ENCODE data around the gene BRINP2.

BRINP2 gene

GRCh38 chr1:177309880-177310279, 139.1 kb downstream of the BRINP2 start:
- Histone ChIP-seq H3K23ac (ENCODE audit: low read length in 2 of 2) (no peak overlapping the region), H4K91ac (ENCODE audit: low read length) (no peak overlapping the region), H3K14ac (ENCODE audit: low read length in 2 of 2) (no peak overlapping the region), H3K9ac (ENCODE audit: low read length) (no peak overlapping the region), H2BK5ac (ENCODE audit: low read depth, low read length, poor library complexity, severe bottlenecking) (no peak overlapping the region), H2BK15ac (ENCODE audit: low read depth, poor library complexity, severe bottlenecking) (no peak overlapping the region), H3K4me1 (ENCODE audit: control insufficient read depth, insufficient read depth, low read depth, low read length) (no peaks in the 10 kb centered on the region), H3K4ac (ENCODE audit: low read depth in 1 of 2, low read length in 2 of 2) (no peak overlapping the region), H3K18ac (ENCODE audit: low read depth in 1 of 2, low read length in 2 of 2) (no peak overlapping the region), H2BK12ac (ENCODE audit: low read length in 2 of 2) (no peak overlapping the region), H2AK5ac (ENCODE audit: low read length, severe bottlenecking) (no peak overlapping the region), H3K9me3 (ENCODE audit: control insufficient read depth, low read length) (no peaks in the 10 kb centered on the region), H3K4me3 (ENCODE audit: insufficient read depth in 1 of 2, low read depth in 1 of 2, low read length in 2 of 2) (no peak overlapping the region), H4K8ac (ENCODE audit: low read length) (no peak overlapping the region), H3K4me2 (ENCODE audit: low read length, poor library complexity, severe bottlenecking) (no peak overlapping the region), H3K27me3 (ENCODE audit: control insufficient read depth in 1 of 2, insufficient read depth in 1 of 2, low read length in 2 of 2) (no peaks in the 10 kb centered on the region), H3K36me3 (ENCODE audit: control insufficient read depth in 1 of 2, insufficient read depth in 2 of 2, low read depth in 1 of 2, low read length in 2 of 2) (no peaks in the 10 kb centered on the region), H3K27ac (ENCODE audit: low read length, poor library complexity, severe bottlenecking) (no peak overlapping the region), H2BK120ac (ENCODE audit: low read depth, low read length) (no peak overlapping the region), H3K79me1 (replicated peaks; ENCODE audit: low read length, poor library complexity, severe bottlenecking) (no peaks in the 10 kb centered on the region), H2AFZ (ENCODE audit: low read depth, low read length) (no peak overlapping the region)
- WGBS = 97% methylated on average over 1 of the region's 2 CpGs
- DNase-seq = no peak

DNA sequence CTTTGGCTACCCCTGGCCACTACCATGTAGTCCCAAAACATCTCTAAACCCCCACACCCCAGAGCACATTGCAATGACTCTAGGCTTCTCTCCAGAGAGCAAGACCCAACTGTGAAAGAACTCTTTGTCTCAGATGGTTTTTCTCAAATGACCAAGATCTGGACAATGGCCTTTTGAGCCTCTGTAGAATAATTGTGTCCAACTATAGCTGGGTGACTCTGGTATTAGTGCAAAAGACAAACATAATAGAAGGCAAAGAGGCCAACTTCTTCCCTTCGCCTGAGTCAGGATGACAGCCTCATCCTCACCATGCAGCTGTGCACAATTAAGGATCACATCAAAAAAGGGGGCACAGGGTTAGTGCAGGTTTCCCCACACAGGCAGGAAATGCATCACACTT, 139.6 kb downstream of the BRINP2 start:
- Histone ChIP-seq H2AK5ac (ENCODE audit: low read length, severe bottlenecking) (no peak overlapping the region), H2BK12ac (ENCODE audit: low read length in 2 of 2) (no peak overlapping the region), H3K14ac (ENCODE audit: low read length in 2 of 2) (no peak overlapping the region), H2BK5ac (ENCODE audit: low read depth, low read length, poor library complexity, severe bottlenecking) (no peak overlapping the region), H3K4me3 (ENCODE audit: insufficient read depth in 1 of 2, low read depth in 1 of 2, low read length in 2 of 2) (no peak overlapping the region), H2BK15ac (ENCODE audit: low read depth, poor library complexity, severe bottlenecking) (no peak overlapping the region), H3K27ac (ENCODE audit: low read length, poor library complexity, severe bottlenecking) (no peak overlapping the region), H3K4me1 (ENCODE audit: control insufficient read depth, insufficient read depth, low read depth, low read length) (no peaks in the 10 kb centered on the region), H4K8ac (ENCODE audit: low read length) (peak overlapping the region; percentile 31), H3K4ac (ENCODE audit: low read depth in 1 of 2, low read length in 2 of 2) (no peak overlapping the region), H3K79me1 (replicated peaks; ENCODE audit: low read length, poor library complexity, severe bottlenecking) (no peaks in the 10 kb centered on the region), H3K18ac (ENCODE audit: low read depth in 1 of 2, low read length in 2 of 2) (no peak overlapping the region), H2BK120ac (ENCODE audit: low read depth, low read length) (no peak overlapping the region), H3K9me3 (ENCODE audit: control insufficient read depth, low read length) (no peaks in the 10 kb centered on the region), H3K23ac (ENCODE audit: low read length in 2 of 2) (no peak overlapping the region), H3K9ac (ENCODE audit: low read length) (no peak overlapping the region), H2AFZ (ENCODE audit: low read depth, low read length) (no peak overlapping the region), H3K36me3 (ENCODE audit: control insufficient read depth in 1 of 2, insufficient read depth in 2 of 2, low read depth in 1 of 2, low read length in 2 of 2) (no peaks in the 10 kb centered on the region), H3K4me2 (ENCODE audit: low read length, poor library complexity, severe bottlenecking) (no peak overlapping the region), H3K27me3 (ENCODE audit: control insufficient read depth in 1 of 2, insufficient read depth in 1 of 2, low read length in 2 of 2) (no peaks in the 10 kb centered on the region), H4K91ac (ENCODE audit: low read length) (no peak overlapping the region)
- no peak for DNase-seq
- 87% methylated on average over 1 of the region's 1 CpG for WGBS

DNA sequence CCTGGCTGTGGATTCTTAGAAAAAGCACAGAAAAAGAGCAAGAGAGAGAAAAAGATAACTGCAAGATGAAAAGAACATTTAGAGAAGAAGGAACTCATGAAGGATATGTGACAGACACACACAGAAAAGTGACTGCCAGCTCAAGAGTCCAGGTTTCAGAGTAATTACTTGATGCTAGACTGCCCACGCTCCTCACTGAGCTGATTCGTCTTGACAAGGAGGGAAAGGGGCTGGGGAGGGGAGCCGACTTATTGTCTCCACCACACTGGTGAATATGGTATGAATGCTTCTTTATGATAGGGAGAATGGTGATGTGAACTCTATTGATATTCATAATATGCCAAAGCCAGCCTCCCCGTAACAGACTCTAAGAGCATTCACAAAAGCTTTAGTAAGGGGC, 140.4 kb downstream of the BRINP2 start:
- WGBS = 72% methylated on average over 4 of the region's 4 CpGs
- no peak overlapping the region for H3K4ac ChIP-seq (ENCODE audit: low read depth in 1 of 2, low read length in 2 of 2)

GRCh38 chr1:177311586-177311985, 140.8 kb downstream of the BRINP2 start:
- Histone ChIP-seq H2BK12ac (ENCODE audit: low read length in 2 of 2) (no peak overlapping the region), H2BK120ac (ENCODE audit: low read depth, low read length) (no peak overlapping the region), H2BK5ac (ENCODE audit: low read depth, low read length, poor library complexity, severe bottlenecking) (no peak overlapping the region), H3K4ac (ENCODE audit: low read depth in 1 of 2, low read length in 2 of 2) (no peak overlapping the region), H3K79me1 (replicated peaks; ENCODE audit: low read length, poor library complexity, severe bottlenecking) (no peaks in the 10 kb centered on the region), H3K4me1 (ENCODE audit: control insufficient read depth, insufficient read depth, low read depth, low read length) (no peaks in the 10 kb centered on the region), H3K27me3 (ENCODE audit: control insufficient read depth in 1 of 2, insufficient read depth in 1 of 2, low read length in 2 of 2) (no peaks in the 10 kb centered on the region), H3K18ac (ENCODE audit: low read depth in 1 of 2, low read length in 2 of 2) (no peak overlapping the region), H3K14ac (ENCODE audit: low read length in 2 of 2) (no peak overlapping the region), H2BK15ac (ENCODE audit: low read depth, poor library complexity, severe bottlenecking) (no peak overlapping the region), H3K36me3 (ENCODE audit: control insufficient read depth in 1 of 2, insufficient read depth in 2 of 2, low read depth in 1 of 2, low read length in 2 of 2) (no peaks in the 10 kb centered on the region), H2AFZ (ENCODE audit: low read depth, low read length) (no peak overlapping the region), H2AK5ac (ENCODE audit: low read length, severe bottlenecking) (no peak overlapping the region), H3K4me3 (ENCODE audit: insufficient read depth in 1 of 2, low read depth in 1 of 2, low read length in 2 of 2) (no peak overlapping the region), H3K9me3 (ENCODE audit: control insufficient read depth, low read length) (no peaks in the 10 kb centered on the region), H3K27ac (ENCODE audit: low read length, poor library complexity, severe bottlenecking) (no peak overlapping the region), H4K91ac (ENCODE audit: low read length) (no peak overlapping the region), H3K23ac (ENCODE audit: low read length in 2 of 2) (no peak overlapping the region), H3K4me2 (ENCODE audit: low read length, poor library complexity, severe bottlenecking) (no peak overlapping the region), H4K8ac (ENCODE audit: low read length) (no peak overlapping the region), H3K9ac (ENCODE audit: low read length) (no peak overlapping the region)
- WGBS = 83% methylated on average over 2 of the region's 2 CpGs
- no peak for DNase-seq

More for the DNA sequence above, 140.4 kb downstream of the BRINP2 start:
- no peak for DNase-seq
- Histone ChIP-seq H3K9ac (ENCODE audit: low read length) (no peak overlapping the region), H3K18ac (ENCODE audit: low read depth in 1 of 2, low read length in 2 of 2) (no peak overlapping the region), H2BK120ac (ENCODE audit: low read depth, low read length) (no peak overlapping the region), H2AFZ (ENCODE audit: low read depth, low read length) (no peak overlapping the region), H3K36me3 (ENCODE audit: control insufficient read depth in 1 of 2, insufficient read depth in 2 of 2, low read depth in 1 of 2, low read length in 2 of 2) (no peaks in the 10 kb centered on the region), H2BK5ac (ENCODE audit: low read depth, low read length, poor library complexity, severe bottlenecking) (no peak overlapping the region), H2BK15ac (ENCODE audit: low read depth, poor library complexity, severe bottlenecking) (no peak overlapping the region), H3K9me3 (ENCODE audit: control insufficient read depth, low read length) (no peaks in the 10 kb centered on the region), H3K14ac (ENCODE audit: low read length in 2 of 2) (no peak overlapping the region), H4K8ac (ENCODE audit: low read length) (no peak overlapping the region), H3K4me2 (ENCODE audit: low read length, poor library complexity, severe bottlenecking) (no peak overlapping the region), H2AK5ac (ENCODE audit: low read length, severe bottlenecking) (no peak overlapping the region), H3K23ac (ENCODE audit: low read length in 2 of 2) (no peak overlapping the region), H3K27ac (ENCODE audit: low read length, poor library complexity, severe bottlenecking) (no peak overlapping the region), H4K91ac (ENCODE audit: low read length) (no peak overlapping the region), H2BK12ac (ENCODE audit: low read length in 2 of 2) (no peak overlapping the region), H3K4me1 (ENCODE audit: control insufficient read depth, insufficient read depth, low read depth, low read length) (no peaks in the 10 kb centered on the region), H3K4me3 (ENCODE audit: insufficient read depth in 1 of 2, low read depth in 1 of 2, low read length in 2 of 2) (no peak overlapping the region), H3K27me3 (ENCODE audit: control insufficient read depth in 1 of 2, insufficient read depth in 1 of 2, low read length in 2 of 2) (no peaks in the 10 kb centered on the region), H3K79me1 (replicated peaks; ENCODE audit: low read length, poor library complexity, severe bottlenecking) (no peaks in the 10 kb centered on the region)

Measured in mesenchymal stem cell (in vitro differentiated cells and primary cell).